GM19395 (cell line): Measurements from ENCODE around the gene RASGRP3.
A peak's percentile ranks its signal among the peaks of the same experiment; 100 is the strongest.
"Not testable (repeated sequence)": the region's sequence is repeated elsewhere in the genome, so short reads cannot be mapped to it uniquely, and the experiment has no call there.

Experiments
- ATAC-seq: cut with Tn5 transposase; IDR thresholded peaks from one replicate; pipeline ENCODE4 v1.9.1; 2021; ENCODE audit warnings: mild to moderate bottlenecking, moderate library complexity; ENCODE audit not compliant: unreplicated experiment

The RASGRP3 gene

GRCh38 chr2:33453905-33454479 is 22.5 kb upstream of the RASGRP3 start:
- no peak for ATAC-seq

GRCh38 chr2:33457556-33458247 is 18.7 kb upstream of the RASGRP3 start:
- ATAC-seq = peak; percentile 95

- peak; percentile 21 for ATAC-seq
Observed at GRCh38 chr2:33458248-33458819, 18.1 kb upstream of the RASGRP3 start.

GRCh38 chr2:33459745-33460144 is 16.7 kb upstream of the RASGRP3 start:
- no peak for ATAC-seq

GRCh38 chr2:33462512-33462911 is 13.9 kb upstream of the RASGRP3 start:
- not testable (repeated sequence) for ATAC-seq

- no peak for ATAC-seq
Observed at GRCh38 chr2:33467413-33467812, 9.0 kb upstream of the RASGRP3 start.

- no peak for ATAC-seq
Observed at GRCh38 chr2:33469238-33469637, 7.2 kb upstream of the RASGRP3 start.

- ATAC-seq = peak; percentile 54
Observed at GRCh38 chr2:33475224-33476130, 972 bp upstream of the RASGRP3 start.

GRCh38 chr2:33476793-33477190 is 343 bp downstream of the RASGRP3 start:
- ATAC-seq = no peak

- ATAC-seq = peak; percentile 42
Observed at GRCh38 chr2:33477473-33478468, 1.3 kb downstream of the RASGRP3 start.

- ATAC-seq = no peak
Observed at GRCh38 chr2:33478968-33479731, 2.7 kb downstream of the RASGRP3 start.

GRCh38 chr2:33482518-33482917 is 6.1 kb downstream of the RASGRP3 start:
- ATAC-seq = no peak

GRCh38 chr2:33484042-33484621 is 7.7 kb downstream of the RASGRP3 start:
- ATAC-seq = peak; percentile 33

GRCh38 chr2:33485051-33485450 is 8.6 kb downstream of the RASGRP3 start:
- ATAC-seq = no peak

- no peak for ATAC-seq
Observed at GRCh38 chr2:33486544-33486943, 10.1 kb downstream of the RASGRP3 start.

- ATAC-seq = peak; percentile 61
Observed at GRCh38 chr2:33488178-33488690, 11.8 kb downstream of the RASGRP3 start.

GRCh38 chr2:33488715-33489540 is 12.5 kb downstream of the RASGRP3 start:
- ATAC-seq = peak; percentile 53
